Measurements from ENCODE around the gene ROBO2.

Gene ROBO2

GRCh38 chr3:77232557-77232956 lies 192.7 kb downstream of the ROBO2 start:
- H3K4me3 ChIP-seq (ENCODE audit: low read length) = no peak overlapping the region
- TF ChIP-seq CTCF (conservative IDR thresholded peaks at IDR 0.05; ENCODE audit: low read depth, low read length) = no peak
- no peak for DNase-seq (ENCODE audit: low read depth)

GRCh38 chr3:77234004-77234403 lies 194.1 kb downstream of the ROBO2 start:
- DNase-seq (ENCODE audit: low read depth) = no peak
- H3K4me3 ChIP-seq (ENCODE audit: low read length) = no peak overlapping the region
- TF ChIP-seq CTCF (conservative IDR thresholded peaks at IDR 0.05; ENCODE audit: low read depth, low read length) = no peak

GRCh38 chr3:77236118-77236517 lies 196.2 kb downstream of the ROBO2 start:
- no peak for DNase-seq (ENCODE audit: low read depth)
- no peak overlapping the region for H3K4me3 ChIP-seq (ENCODE audit: low read length)
- TF ChIP-seq CTCF (conservative IDR thresholded peaks at IDR 0.05; ENCODE audit: low read depth, low read length) = no peak

GRCh38 chr3:77240072-77240650 lies 200.3 kb downstream of the ROBO2 start:
- no peak for DNase-seq (ENCODE audit: low read depth)
- TF ChIP-seq CTCF (conservative IDR thresholded peaks at IDR 0.05; ENCODE audit: low read depth, low read length) = no peak

GRCh38 chr3:77242371-77242770 lies 202.5 kb downstream of the ROBO2 start:
- no peak for TF ChIP-seq CTCF (conservative IDR thresholded peaks at IDR 0.05; ENCODE audit: low read depth, low read length)
- H3K4me3 ChIP-seq (ENCODE audit: low read length) = no peak overlapping the region

More at GRCh38 chr3:77240072-77240650, 200.3 kb downstream of the ROBO2 start:
- H3K4me3 ChIP-seq (ENCODE audit: low read length) = no peak overlapping the region

GRCh38 chr3:77244981-77245380 lies 205.1 kb downstream of the ROBO2 start:
- TF ChIP-seq CTCF (conservative IDR thresholded peaks at IDR 0.05; ENCODE audit: low read depth, low read length) = no peak
- no peak for DNase-seq (ENCODE audit: low read depth)
- no peak overlapping the region for H3K4me3 ChIP-seq (ENCODE audit: low read length)

More at GRCh38 chr3:77242371-77242770, 202.5 kb downstream of the ROBO2 start:
- no peak for DNase-seq (ENCODE audit: low read depth)

- H3K4me3 ChIP-seq (ENCODE audit: low read length) = no peak overlapping the region
- DNase-seq (ENCODE audit: low read depth) = no peak
- TF ChIP-seq CTCF (conservative IDR thresholded peaks at IDR 0.05; ENCODE audit: low read depth, low read length) = no peak
Measured at GRCh38 chr3:77247061-77247460, 207.2 kb downstream of the ROBO2 start.
